ENCODE data around the gene ADH6.

DNA sequence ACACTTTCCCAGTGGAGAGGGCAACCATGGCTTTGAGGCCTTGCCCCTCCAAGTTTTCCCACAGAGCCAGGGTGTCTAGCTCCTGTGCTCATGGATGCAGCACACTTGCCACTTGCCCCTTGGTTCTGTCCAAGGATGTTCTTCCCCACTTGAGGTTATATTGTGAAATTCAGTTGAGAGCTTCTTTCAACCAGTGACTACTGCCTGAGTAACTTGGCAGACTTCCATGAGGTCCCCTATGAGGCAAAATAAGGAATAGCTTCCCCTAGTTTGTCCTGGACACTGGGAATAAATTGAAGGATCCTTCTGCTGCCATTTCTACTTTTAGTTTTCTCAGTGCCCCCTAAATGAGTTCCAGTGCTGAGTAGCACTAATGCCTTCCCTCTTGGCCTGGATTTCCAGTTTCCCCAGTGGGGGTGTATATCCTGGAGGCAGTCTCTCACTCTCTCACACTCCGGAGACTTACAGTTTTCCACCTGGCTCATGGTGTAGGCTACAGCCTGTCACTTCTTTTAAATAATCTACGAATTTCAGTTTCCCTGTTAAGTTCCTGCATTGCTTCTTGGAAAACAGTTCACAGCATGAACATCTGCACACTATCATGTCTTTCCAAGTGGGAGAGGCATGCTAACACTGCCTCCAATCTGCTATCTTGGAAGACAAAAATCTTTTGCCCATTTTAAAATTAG lies 38.5 kb downstream of the ADH6 start:
- TF ChIP-seq, protein P1, sequence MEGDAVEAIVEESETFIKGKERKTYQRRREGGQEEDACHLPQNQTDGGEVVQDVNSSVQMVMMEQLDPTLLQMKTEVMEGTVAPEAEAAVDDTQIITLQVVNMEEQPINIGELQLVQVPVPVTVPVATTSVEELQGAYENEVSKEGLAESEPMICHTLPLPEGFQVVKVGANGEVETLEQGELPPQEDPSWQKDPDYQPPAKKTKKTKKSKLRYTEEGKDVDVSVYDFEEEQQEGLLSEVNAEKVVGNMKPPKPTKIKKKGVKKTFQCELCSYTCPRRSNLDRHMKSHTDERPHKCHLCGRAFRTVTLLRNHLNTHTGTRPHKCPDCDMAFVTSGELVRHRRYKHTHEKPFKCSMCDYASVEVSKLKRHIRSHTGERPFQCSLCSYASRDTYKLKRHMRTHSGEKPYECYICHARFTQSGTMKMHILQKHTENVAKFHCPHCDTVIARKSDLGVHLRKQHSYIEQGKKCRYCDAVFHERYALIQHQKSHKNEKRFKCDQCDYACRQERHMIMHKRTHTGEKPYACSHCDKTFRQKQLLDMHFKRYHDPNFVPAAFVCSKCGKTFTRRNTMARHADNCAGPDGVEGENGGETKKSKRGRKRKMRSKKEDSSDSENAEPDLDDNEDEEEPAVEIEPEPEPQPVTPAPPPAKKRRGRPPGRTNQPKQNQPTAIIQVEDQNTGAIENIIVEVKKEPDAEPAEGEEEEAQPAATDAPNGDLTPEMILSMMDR (conservative IDR thresholded peaks at IDR 0.05), result no peak
- TF ChIP-seq ZFX (IDR thresholded peaks at IDR 0.05), result no peak

Data from C4-2B (cell line).